Ishikawa (cell line): Measurements from ENCODE around the gene ZKSCAN5.

Experiments
- RAD21 ChIP-seq: IDR thresholded peaks from 2 replicates; pipeline ENCODE4 v1.6.1; 2012; ENCODE audit warnings: low read depth
- TCF12 ChIP-seq: IDR thresholded peaks from 2 replicates; pipeline ENCODE4 v1.6.1; 2012; ENCODE audit warnings: low read depth

DNA sequence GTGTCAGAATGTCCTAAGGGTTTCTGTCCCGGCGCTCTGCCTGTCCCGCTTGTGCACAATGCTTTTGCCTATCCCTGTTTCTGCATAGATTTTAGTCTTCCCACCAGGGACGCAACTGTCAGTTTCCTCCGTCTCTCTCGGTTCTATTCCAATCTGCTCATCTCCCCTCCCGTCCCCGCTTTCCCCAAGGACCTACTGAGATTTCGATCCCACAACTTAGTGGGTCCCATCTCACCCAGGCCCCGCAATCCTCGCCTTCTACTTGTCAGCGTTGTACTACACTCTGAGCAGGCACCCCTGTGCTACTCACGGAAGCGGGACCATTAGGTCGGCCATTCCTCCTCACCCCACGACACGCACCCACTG, 53.5 kb downstream of the ZKSCAN5 start:
- TF ChIP-seq TCF12 (no peak), RAD21 (no peak)
